MCF 10A (cell line): ENCODE results near the gene KCNF1. TPM values are rescaled to one million over a fixed set of nuclear protein-coding genes. Genes with fewer than 3 reads are reported as not detected.
A peak's percentile ranks its signal among the peaks of the same experiment; 100 is the strongest.

Experiments
- BruUV-seq: library from RNA; stranded (reverse); fragments of 400-500 nt; replicated peaks from 2 replicates; lab custom pipeline; 2021; lab: Mats Ljungman, UMichigan
- CTCF ChIA-PET: fragments of 300-600 bp; sonication (Branson Sonifier 250); formaldehyde crosslinking; extraction: SDS; loops from one replicate; lab custom pipeline; 2021; ENCODE audit warnings: antibody characterized with exemption, inconsistent platforms; lab: Yijun Ruan, JAX
- POLR2A ChIA-PET: fragments of 300-600, 350-650 bp; sonication (Branson Sonifier 250); formaldehyde crosslinking; extraction: SDS; loops from one replicate; lab custom pipeline; 2020; ENCODE audit warnings: antibody characterized with exemption, inconsistent platforms; lab: Yijun Ruan, JAX
- DNase-seq: peaks from one replicate; pipeline ENCODE4 v3.0.0-alpha.2; 2018; ENCODE audit not compliant: unreplicated experiment
- H3K27ac Mint-ChIP-seq: one replicate; pipeline ENCODE4 v1.8.0; 2022; ENCODE audit warnings: mild to moderate bottlenecking, low read depth, mixed read lengths; ENCODE audit not compliant: unreplicated experiment
- H3K27me3 Mint-ChIP-seq: one replicate; pipeline ENCODE4 v1.8.0; 2022; ENCODE audit warnings: mixed read lengths; ENCODE audit not compliant: insufficient read depth, unreplicated experiment
- H3K36me3 Mint-ChIP-seq: one replicate; pipeline ENCODE4 v1.8.0; 2022; ENCODE audit warnings: mild to moderate bottlenecking, moderate library complexity, mixed read lengths; ENCODE audit not compliant: insufficient read depth, unreplicated experiment
- H3K4me1 Mint-ChIP-seq: one replicate; pipeline ENCODE4 v1.8.0; 2022; ENCODE audit warnings: mixed read lengths; ENCODE audit not compliant: insufficient read depth, unreplicated experiment
- H3K4me3 Mint-ChIP-seq: one replicate; pipeline ENCODE4 v1.8.0; 2022; ENCODE audit warnings: mild to moderate bottlenecking, moderate library complexity, mixed read lengths; ENCODE audit not compliant: unreplicated experiment
- H3K9me3 Mint-ChIP-seq: one replicate; pipeline ENCODE4 v1.8.0; 2022; ENCODE audit warnings: mixed read lengths; ENCODE audit not compliant: unreplicated experiment
- CTCF ChIP-seq: fragments of 200-600 bp; IDR thresholded peaks from one replicate; pipeline ENCODE4 v1.8.0; 2022; ENCODE audit warnings: antibody characterized with exemption, mild to moderate bottlenecking; ENCODE audit not compliant: unreplicated experiment
- intact Hi-C: fragments of 100-400 bp; cut with micrococcal nuclease; formaldehyde crosslinking; loops from 2 replicates; pipeline ENCODE4 v1.14.1; 2022
- total RNA-seq: library from RNA; stranded (reverse); gene quantifications from 2 replicates; pipeline ENCODE4 v1.2.3, GENCODE V29; 2022

The KCNF1 gene
- total RNA-seq, 1 experiment from 2014 or later: not detected

- no peaks in the 10 kb centered on the region for H3K4me1 Mint-ChIP-seq
- no peak overlapping the region for H3K27ac Mint-ChIP-seq
- DNase-seq: no peak
- no peak for TF ChIP-seq CTCF
- no peaks in the 10 kb centered on the region for H3K36me3 Mint-ChIP-seq
- ChIA-PET CTCF (interaction anchor here (0.6 kb wide), 1 partner anchor 255 kb away, joined by 3 read pairs; no protein-coding TSS in a partner anchor), POLR2A (no interaction called here)
- no peak overlapping the region for H3K4me3 Mint-ChIP-seq
- peaks cover 8% of the 10 kb centered on the region for H3K9me3 Mint-ChIP-seq
- peaks cover 21% of the 10 kb centered on the region for H3K27me3 Mint-ChIP-seq
- intact Hi-C loops: no loop called here
- no TSS peak for BruUV-seq
Observed at GRCh38 chr2:10875126-10875525, 36.6 kb upstream of the KCNF1 start.

GRCh38 chr2:10876394-10876793 lies 35.3 kb upstream of the KCNF1 start:
- intact Hi-C loops: no loop called here
- no peak for DNase-seq
- TF ChIP-seq CTCF: no peak
- Mint-ChIP-seq H3K36me3 (no peaks in the 10 kb centered on the region), H3K9me3 (peaks cover 8% of the 10 kb centered on the region), H3K27me3 (peaks cover 16% of the 10 kb centered on the region), H3K4me1 (no peaks in the 10 kb centered on the region), H3K4me3 (no peak overlapping the region), H3K27ac (no peak overlapping the region)
- ChIA-PET CTCF (interaction anchor here (0.5 to 1.7 kb wide), 4 partner anchors 40 to 113 kb away, joined by 3 to 6 read pairs (median 4); no protein-coding TSS in a partner anchor), POLR2A (interaction anchor here (0.6 to 1.1 kb wide), 3 partner anchors 10 to 843 kb away, joined by 3 to 4 read pairs (median 3); partner anchors contain the start of gene E2F6)
- BruUV-seq: no TSS peak

DNA sequence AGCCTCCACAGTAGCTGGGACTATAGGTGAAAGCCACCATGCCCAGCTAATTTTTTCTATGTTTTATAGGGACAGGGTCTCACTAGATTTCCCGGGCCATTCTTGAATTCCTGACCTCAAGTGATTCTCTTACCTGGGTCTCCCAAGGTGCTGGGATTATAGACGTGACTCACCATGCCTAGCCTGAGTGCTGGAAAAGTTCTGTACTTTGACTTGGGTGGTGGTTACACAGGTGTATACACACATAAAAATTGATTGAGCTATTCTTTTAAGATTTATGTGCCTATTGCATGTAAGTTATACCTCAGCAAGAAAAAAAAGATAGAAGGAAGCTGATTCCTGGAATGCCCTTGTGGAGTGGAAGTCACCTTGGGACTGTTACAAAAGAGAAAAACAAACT lies 34.8 kb upstream of the KCNF1 start:
- H3K9me3 Mint-ChIP-seq: peaks cover 7% of the 10 kb centered on the region
- DNase-seq: no peak
- no peaks in the 10 kb centered on the region for H3K4me1 Mint-ChIP-seq
- H3K4me3 Mint-ChIP-seq: no peak overlapping the region
- intact Hi-C loops: no loop called here
- TF ChIP-seq CTCF: no peak
- no TSS peak for BruUV-seq
- peaks cover 13% of the 10 kb centered on the region for H3K27me3 Mint-ChIP-seq
- POLR2A ChIA-PET: interaction anchor here (0.6 to 1.1 kb wide), 2 partner anchors 9 to 589 kb away, joined by 3 to 4 read pairs; partner anchors contain the start of gene E2F6
- H3K36me3 Mint-ChIP-seq: no peaks in the 10 kb centered on the region
- CTCF ChIA-PET: interaction anchor here (0.5 to 1.7 kb wide), 4 partner anchors 41 to 113 kb away, joined by 3 to 6 read pairs (median 4); no protein-coding TSS in a partner anchor
- H3K27ac Mint-ChIP-seq: no peak overlapping the region

- CTCF ChIA-PET: interaction anchor here (1.7 kb wide), 1 partner anchor 42 kb away, joined by 6 read pairs; no protein-coding TSS in a partner anchor
- POLR2A ChIA-PET: no interaction called here
- Mint-ChIP-seq H3K36me3 (no peaks in the 10 kb centered on the region), H3K27me3 (peaks cover 6% of the 10 kb centered on the region), H3K9me3 (peaks cover under 1% of the 10 kb centered on the region), H3K4me3 (no peak overlapping the region), H3K27ac (no peak overlapping the region), H3K4me1 (no peaks in the 10 kb centered on the region)
- peak; percentile 18 for DNase-seq
- TF ChIP-seq CTCF: no peak
- intact Hi-C loops: no loop called here
- no TSS peak for BruUV-seq
Observed at GRCh38 chr2:10877651-10878111, 34.1 kb upstream of the KCNF1 start.
